Activated CD8-positive, alpha-beta T cell treated with anti-CD3 and anti-CD28 coated beads for 36 hours (primary cell): ENCODE measurements around the gene SCYL3. TPM values are rescaled to one million over a fixed set of nuclear protein-coding genes. Genes with fewer than 3 reads are reported as not detected.

Experiments used
- ATAC-seq: fragments of 200-7000 bp; cut with Tn5 transposase; one replicate; pipeline ENCODE4 v1.10.0; 2021; ENCODE audit warnings: mild to moderate bottlenecking, moderate library complexity
- CTCF ChIA-PET: fragments of 350-600 bp; sonication (Branson Sonifier 250); formaldehyde crosslinking; loops from one replicate; lab custom pipeline; 2021; ENCODE audit warnings: antibody characterized with exemption; lab: Charles Lee
- POLR2A ChIA-PET: fragments of 350-600 bp; sonication (Branson Sonifier 250); formaldehyde crosslinking; loops from one replicate; lab custom pipeline; 2021; ENCODE audit warnings: antibody characterized with exemption; lab: Charles Lee
- DNase-seq: peaks from one replicate; pipeline ENCODE4 v3.0.0-alpha.2; 2020
- H3K27ac Mint-ChIP-seq: one replicate; pipeline ENCODE4 v1.8.0; 2021; ENCODE audit warnings: mild to moderate bottlenecking, mixed read lengths
- H3K27me3 Mint-ChIP-seq: one replicate; pipeline ENCODE4 v1.8.0; 2021; ENCODE audit warnings: mixed read lengths
- H3K36me3 Mint-ChIP-seq: one replicate; pipeline ENCODE4 v1.8.0; 2021; ENCODE audit warnings: low read depth, mixed read lengths
- H3K4me1 Mint-ChIP-seq: one replicate; pipeline ENCODE4 v1.8.0; 2021; ENCODE audit warnings: low read depth, mixed read lengths
- H3K4me3 Mint-ChIP-seq: one replicate; pipeline ENCODE4 v1.8.0; 2021; ENCODE audit warnings: mild to moderate bottlenecking, moderate library complexity, mixed read lengths
- H3K9me3 Mint-ChIP-seq: one replicate; pipeline ENCODE4 v1.8.0; 2021; ENCODE audit warnings: mixed read lengths
- CTCF ChIP-seq: fragments of 200-600 bp; IDR thresholded peaks from one replicate; pipeline ENCODE4 v1.8.0; 2022; ENCODE audit warnings: antibody characterized with exemption, mild to moderate bottlenecking
- intact Hi-C: fragments of 100-400 bp; cut with micrococcal nuclease; formaldehyde crosslinking; loops from one replicate; pipeline ENCODE4 v1.10.0; 2022
- total RNA-seq, 2 experiments: library from RNA; stranded (reverse); gene quantifications; one replicate each; pipeline ENCODE4 v1.2.3, GENCODE V29; 2021

Gene SCYL3
- total RNA-seq, 2 experiments from 2014 or later = 7.7 to 8.4 TPM

- peaks cover 12% of the 10 kb centered on the region for H3K36me3 Mint-ChIP-seq
- ChIA-PET POLR2A (interaction anchor here (0.9 to 2.8 kb wide), 8 partner anchors 9 to 1848 kb away, joined by 3 to 17 read pairs (median 4); partner anchors contain the start of gene METTL18), CTCF (interaction anchor here (1.2 to 1.9 kb wide), 2 partner anchors 75 to 99 kb away, joined by 3 to 4 read pairs; no protein-coding TSS in a partner anchor)
- H3K4me1 Mint-ChIP-seq = peaks cover 42% of the 10 kb centered on the region
- no peak for TF ChIP-seq CTCF
- H3K27ac Mint-ChIP-seq = peak overlapping the region; percentile 93
- no peaks in the 10 kb centered on the region for H3K9me3 Mint-ChIP-seq
- H3K27me3 Mint-ChIP-seq = no peaks in the 10 kb centered on the region
- DNase-seq (peak; percentile 39), ATAC-seq (no peak)
- intact Hi-C loops = loop anchor here (10.0 kb wide), 2 partner anchors 98 to 182 kb away; partner anchors contain the start of genes KIFAP3 and METTL18
- peak overlapping the region; percentile 70 for H3K4me3 Mint-ChIP-seq
These were observed 610 bp downstream of the SCYL3 start for GRCh38 chr1:169892927-169893644.

GRCh38 chr1:169892176-169892926, 1.3 kb downstream of the SCYL3 start:
- no peak for DNase-seq
- H3K9me3 Mint-ChIP-seq = no peaks in the 10 kb centered on the region
- H3K4me1 Mint-ChIP-seq = peaks cover 44% of the 10 kb centered on the region
- no peaks in the 10 kb centered on the region for H3K27me3 Mint-ChIP-seq
- POLR2A ChIA-PET = interaction anchor here (0.9 to 2.8 kb wide), 5 partner anchors 10 to 1849 kb away, joined by 3 to 17 read pairs (median 5); partner anchors contain the start of gene METTL18
- peaks cover 16% of the 10 kb centered on the region for H3K36me3 Mint-ChIP-seq
- intact Hi-C loops = loop anchor here (10.0 kb wide), 2 partner anchors 98 to 182 kb away; partner anchors contain the start of genes KIFAP3 and METTL18
- no peak for TF ChIP-seq CTCF
- peak overlapping the region; percentile 70 for H3K4me3 Mint-ChIP-seq
- CTCF ChIA-PET = interaction anchor here (1.4 to 1.9 kb wide), 2 partner anchors 76 to 98 kb away, joined by 4 read pairs; partner anchors contain the start of gene METTL18
- peak overlapping the region; percentile 93 for H3K27ac Mint-ChIP-seq
- no peak for ATAC-seq

DNA sequence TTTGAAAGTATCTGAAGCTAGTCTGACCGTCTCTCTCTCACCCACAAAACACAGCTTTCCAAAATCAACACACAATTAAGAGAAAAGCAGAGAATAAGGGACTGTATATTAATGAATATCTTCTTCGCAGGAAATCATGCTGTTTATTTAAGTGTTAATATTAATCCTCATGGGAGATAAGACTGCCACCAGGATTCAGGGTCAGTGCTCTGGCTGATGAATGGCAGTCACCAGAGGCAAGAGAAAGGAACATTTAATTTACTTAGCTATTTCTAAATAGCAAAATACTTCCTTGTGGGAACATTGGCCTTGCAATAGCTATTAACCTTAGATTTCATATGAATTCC, 2.2 kb downstream of the SCYL3 start:
- H3K4me3 Mint-ChIP-seq = peak overlapping the region; percentile 70
- intact Hi-C loops = loop anchor here (10.0 kb wide), 2 partner anchors 97 to 183 kb away; partner anchors contain the start of genes KIFAP3 and METTL18
- ATAC-seq (no peak), DNase-seq (no peak)
- no peak for TF ChIP-seq CTCF
- no peaks in the 10 kb centered on the region for H3K9me3 Mint-ChIP-seq
- ChIA-PET POLR2A (interaction anchor here (0.7 to 1.5 kb wide), 4 partner anchors 96 to 641 kb away, joined by 3 to 6 read pairs (median 4); partner anchors contain the start of genes F5, GORAB and METTL18), CTCF (interaction anchor here (0.9 to 1.4 kb wide), 3 partner anchors 37 to 184 kb away, joined by 3 to 4 read pairs (median 4); partner anchors contain the start of genes KIFAP3 and METTL18)
- H3K27me3 Mint-ChIP-seq = no peaks in the 10 kb centered on the region
- peaks cover 22% of the 10 kb centered on the region for H3K36me3 Mint-ChIP-seq
- peak overlapping the region; percentile 93 for H3K27ac Mint-ChIP-seq
- H3K4me1 Mint-ChIP-seq = peaks cover 44% of the 10 kb centered on the region

- TF ChIP-seq CTCF = no peak
- ATAC-seq = peak; percentile 45
- peak; percentile 71 for DNase-seq
- ChIA-PET CTCF (interaction anchor here (0.9 to 1.4 kb wide), 3 partner anchors 38 to 184 kb away, joined by 3 to 4 read pairs (median 4); partner anchors contain the start of genes KIFAP3 and METTL18), POLR2A (interaction anchor here (0.6 to 1.5 kb wide), 5 partner anchors 96 to 1258 kb away, joined by 3 to 6 read pairs (median 3); partner anchors contain the start of genes F5, GORAB and METTL18)
- Mint-ChIP-seq H3K36me3 (peaks cover 26% of the 10 kb centered on the region), H3K4me1 (peaks cover 44% of the 10 kb centered on the region), H3K27ac (peak overlapping the region; percentile 93), H3K27me3 (no peaks in the 10 kb centered on the region), H3K4me3 (peak overlapping the region; percentile 70), H3K9me3 (no peaks in the 10 kb centered on the region)
- intact Hi-C loops = loop anchor here (10.0 kb wide), 2 partner anchors 96 to 184 kb away; partner anchors contain the start of genes KIFAP3 and METTL18
These were observed 2.7 kb downstream of the SCYL3 start for GRCh38 chr1:169890761-169891538.
